ENCODE results near the gene CD300LG. TPM values are rescaled to one million over a fixed set of nuclear protein-coding genes. Genes with fewer than 3 reads are reported as not detected.
A peak's percentile ranks its signal among the peaks of the same experiment; 100 is the strongest.

Gene CD300LG
- total and polyA plus RNA-seq, 2 experiments from 2014 or later, result not detected

DNA sequence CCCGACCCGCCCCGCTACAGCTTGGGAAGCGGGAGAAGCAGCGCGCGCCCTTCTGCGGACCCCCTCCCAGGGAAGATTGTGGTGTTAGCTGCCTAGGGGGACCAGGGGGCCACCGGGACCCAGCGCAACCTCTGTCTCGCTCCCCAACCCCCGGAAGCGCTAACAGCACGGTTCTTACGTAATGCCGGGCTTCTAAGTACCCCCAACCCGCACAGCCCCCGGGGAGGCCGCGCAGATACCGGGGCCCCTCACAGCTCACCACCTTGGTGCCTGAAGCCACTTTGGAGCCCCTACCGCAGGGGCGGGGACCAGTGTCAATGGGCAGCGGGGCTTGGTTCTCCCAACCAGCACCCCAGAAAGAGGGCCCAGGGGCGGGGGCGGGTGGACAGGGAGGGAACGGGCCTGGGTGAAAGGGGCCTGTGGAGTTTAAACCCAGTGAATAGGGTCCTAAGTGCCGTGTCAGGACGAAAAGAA is 60.0 kb downstream of the CD300LG start:
- peak overlapping the region; percentile 99 for H3K4me2 ChIP-seq
- H3K27me3 ChIP-seq (ENCODE audit: insufficient read depth), result peaks cover 50% of the 10 kb centered on the region
- Mint-ChIP-seq H3K4me3 (peak overlapping the region; percentile 72), H3K4me1 (peaks cover 26% of the 10 kb centered on the region), H3K9me3 (no peaks in the 10 kb centered on the region), H3K27me3 (ENCODE audit: insufficient read depth, low read depth, poor library complexity) (peaks cover 34% of the 10 kb centered on the region), H3K36me3 (ENCODE audit: low read depth) (no peaks in the 10 kb centered on the region), H3K27ac (no peak overlapping the region)
- no peak for DNase-seq (ENCODE audit: low spot score)
- H3F3A ChIP-seq (replicated peaks; ENCODE audit: low read depth), result no peaks in the 10 kb centered on the region
- peak overlapping the region; percentile 100 for H2AFZ ChIP-seq
- no peaks in the 10 kb centered on the region for H3K9me2 ChIP-seq (ENCODE audit: insufficient read depth)
- H3K27ac ChIP-seq (ENCODE audit: low read depth), result no peak overlapping the region
- peak overlapping the region; percentile 90 for H3K4me3 ChIP-seq
- H3K79me2 ChIP-seq (replicated peaks; ENCODE audit: insufficient read depth), result no peaks in the 10 kb centered on the region
- no peaks in the 10 kb centered on the region; the same call in 1 of the 2 replicates for H4K20me1 ChIP-seq (replicated peaks; ENCODE audit: insufficient read depth)
- ATAC-seq, result peak; percentile 5; the same call in 2 of the 3 replicates
- no peaks in the 10 kb centered on the region for H3K36me3 ChIP-seq (ENCODE audit: insufficient read depth)
- peaks cover 27% of the 10 kb centered on the region for H3K4me1 ChIP-seq (ENCODE audit: insufficient read depth)
- no peak for TF ChIP-seq EZH2phosphoT487 (IDR thresholded peaks at IDR 0.05; ENCODE audit: unreplicated experiment)
- no peak for TF ChIP-seq REST (IDR thresholded peaks at IDR 0.05; ENCODE audit: unreplicated experiment)
- no peak for TF ChIP-seq STAT1 (IDR thresholded peaks at IDR 0.05; ENCODE audit: unreplicated experiment)
- no peak for TF ChIP-seq CREB1 (CRISPR knock-in tag; IDR thresholded peaks at IDR 0.05; ENCODE audit: low read depth)
- TF ChIP-seq ZNF114 (CRISPR knock-in tag; IDR thresholded peaks at IDR 0.05), result no peak
- no peak for TF ChIP-seq NANOG (IDR thresholded peaks at IDR 0.05; ENCODE audit: borderline replicate concordance)
- TF ChIP-seq CTCF (conservative IDR thresholded peaks at IDR 0.05; ENCODE audit: low read depth in 2 of 2), result no peak
- TF ChIP-seq, protein P1, sequence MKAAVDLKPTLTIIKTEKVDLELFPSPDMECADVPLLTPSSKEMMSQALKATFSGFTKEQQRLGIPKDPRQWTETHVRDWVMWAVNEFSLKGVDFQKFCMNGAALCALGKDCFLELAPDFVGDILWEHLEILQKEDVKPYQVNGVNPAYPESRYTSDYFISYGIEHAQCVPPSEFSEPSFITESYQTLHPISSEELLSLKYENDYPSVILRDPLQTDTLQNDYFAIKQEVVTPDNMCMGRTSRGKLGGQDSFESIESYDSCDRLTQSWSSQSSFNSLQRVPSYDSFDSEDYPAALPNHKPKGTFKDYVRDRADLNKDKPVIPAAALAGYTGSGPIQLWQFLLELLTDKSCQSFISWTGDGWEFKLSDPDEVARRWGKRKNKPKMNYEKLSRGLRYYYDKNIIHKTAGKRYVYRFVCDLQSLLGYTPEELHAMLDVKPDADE (IDR thresholded peaks at IDR 0.05), result no peak
- TF ChIP-seq POLR2AphosphoS5 (IDR thresholded peaks at IDR 0.05; ENCODE audit: low read depth), result no peak
- no peak for TF ChIP-seq ZNF462 (CRISPR knock-in tag; IDR thresholded peaks at IDR 0.05)
- no peak for TF ChIP-seq EZH2 (IDR thresholded peaks at IDR 0.05; ENCODE audit: low read depth, unreplicated experiment)
- no peak for TF ChIP-seq ZNF331 (CRISPR knock-in tag; IDR thresholded peaks at IDR 0.05; ENCODE audit: low read depth)
- TF ChIP-seq JUNB (IDR thresholded peaks at IDR 0.05; ENCODE audit: unreplicated experiment), result no peak

Measured in GM23338 (cell line).